Measurements from ENCODE around the gene NOL4L.
"Not testable (repeated sequence)": the region's sequence is repeated elsewhere in the genome, so short reads cannot be mapped to it uniquely, and the experiment has no call there.

The NOL4L gene

DNA sequence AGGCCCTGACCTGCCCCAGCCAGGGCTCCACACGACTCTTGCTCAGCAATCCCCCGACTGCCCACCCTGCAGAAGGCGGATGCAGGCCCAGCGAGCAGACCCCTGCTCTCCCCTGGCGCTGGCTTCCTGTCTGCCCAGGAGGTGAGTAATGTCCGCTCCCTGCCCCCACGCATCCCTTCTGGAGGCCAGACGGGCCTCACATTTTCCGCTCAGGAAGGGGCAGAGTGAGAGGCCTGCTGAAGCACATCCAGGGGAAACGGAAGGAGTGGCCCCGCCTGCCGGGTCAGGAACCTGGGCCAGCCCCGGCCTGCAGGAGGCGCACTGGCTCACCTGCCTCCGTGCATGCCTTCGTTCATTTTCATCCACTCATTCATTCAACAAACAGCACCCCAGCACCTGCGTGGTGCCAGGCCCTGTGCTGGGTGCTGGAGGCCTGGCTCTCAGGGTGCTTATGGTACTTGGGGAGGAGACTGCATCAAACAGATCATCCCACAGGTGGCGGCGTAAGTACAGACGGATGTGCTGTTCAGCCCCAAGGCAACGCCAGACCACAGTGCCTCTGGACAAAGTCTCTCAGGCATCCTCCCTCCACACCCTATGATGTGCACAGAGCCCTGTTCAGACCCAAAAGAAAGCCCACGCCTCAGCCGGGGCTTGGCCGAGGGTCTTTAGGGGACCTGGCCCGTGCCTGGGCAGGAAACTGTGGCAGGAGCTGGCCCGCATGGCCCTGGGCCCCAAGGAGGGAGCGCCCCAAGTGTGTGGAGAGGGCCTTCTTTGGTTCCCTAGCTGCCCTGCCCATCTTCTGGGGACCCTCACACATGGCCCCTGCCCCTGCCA, 114.9 kb downstream of the NOL4L start:
- no peak for DNase-seq (ENCODE audit: low spot score)

DNA sequence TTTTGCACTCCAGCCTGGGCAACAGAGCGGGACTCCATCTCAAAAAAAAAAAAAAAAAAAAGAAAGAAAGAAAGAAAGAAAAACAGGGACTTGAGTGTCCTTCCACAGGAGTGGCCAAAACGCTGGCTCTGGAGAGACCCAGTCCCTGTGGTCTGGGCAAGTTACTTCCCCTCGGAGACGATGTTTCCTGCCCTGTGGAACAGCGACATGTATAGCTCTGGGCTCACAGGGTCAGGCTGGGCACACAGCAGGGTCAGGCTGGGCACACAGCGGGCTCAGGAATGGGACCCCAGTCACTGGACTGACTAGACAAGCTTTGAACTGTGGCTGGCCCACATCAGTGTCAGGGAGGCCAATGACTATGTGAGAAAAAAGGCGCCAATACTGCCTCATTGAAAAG, 116.3 kb downstream of the NOL4L start:
- DNase-seq (ENCODE audit: low spot score): no peak

DNA sequence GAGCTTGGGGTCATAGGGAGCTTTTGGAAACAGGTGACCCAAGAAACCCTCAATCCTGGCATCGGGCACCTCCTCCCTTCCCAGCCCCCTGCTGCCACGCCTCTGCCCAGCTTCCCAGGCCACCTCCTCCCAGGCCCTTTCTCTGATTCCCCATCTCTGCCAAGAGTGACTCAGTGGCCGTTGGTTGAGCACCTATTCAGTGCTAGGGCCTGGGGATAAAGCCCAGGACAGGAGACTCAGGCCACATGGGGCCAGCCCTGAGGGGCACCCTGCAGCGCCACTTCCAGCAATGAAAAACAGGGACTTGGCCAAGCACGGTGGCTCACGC, 116.9 kb downstream of the NOL4L start:
- no peak for DNase-seq (ENCODE audit: low spot score)

DNA sequence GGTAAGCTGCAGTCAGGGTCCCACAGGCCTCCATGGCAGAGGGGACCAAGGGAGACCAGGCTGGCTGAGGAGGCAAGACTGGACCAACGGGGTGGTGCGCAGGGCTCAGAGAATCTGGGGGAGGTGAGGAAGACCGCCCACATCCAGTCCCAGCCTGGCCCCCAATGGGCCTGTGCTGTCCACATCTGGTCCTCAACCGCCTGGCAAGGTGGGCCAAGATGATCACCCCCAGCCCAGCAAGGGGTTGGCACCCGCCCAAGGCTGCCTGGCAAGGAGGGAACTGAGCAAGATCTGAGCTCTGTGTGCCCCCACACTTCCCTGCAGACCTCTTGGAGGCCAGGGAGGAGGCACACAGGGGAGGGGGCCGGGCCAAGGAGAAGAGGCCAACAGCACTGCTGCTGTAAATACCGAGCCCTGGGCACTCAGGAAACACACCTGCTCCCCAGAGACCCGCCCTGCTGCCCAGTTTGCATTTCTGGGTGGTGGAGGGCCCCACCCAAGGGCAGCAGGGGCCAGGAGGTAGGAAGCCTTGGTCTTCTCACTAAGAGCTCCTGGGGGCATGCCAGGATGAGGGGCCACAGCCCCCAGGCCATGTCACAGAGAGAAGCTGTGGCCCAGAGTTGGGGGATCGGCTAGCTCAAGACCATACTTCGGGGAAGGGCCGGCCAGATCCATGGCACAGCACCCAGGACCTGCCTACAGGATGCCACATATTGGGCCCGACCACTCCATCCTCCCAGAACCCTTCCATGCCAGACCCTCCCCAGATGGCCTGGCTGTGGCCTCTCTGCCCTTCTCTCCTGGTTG, 117.4 kb downstream of the NOL4L start:
- no peak for DNase-seq (ENCODE audit: low spot score)

DNA sequence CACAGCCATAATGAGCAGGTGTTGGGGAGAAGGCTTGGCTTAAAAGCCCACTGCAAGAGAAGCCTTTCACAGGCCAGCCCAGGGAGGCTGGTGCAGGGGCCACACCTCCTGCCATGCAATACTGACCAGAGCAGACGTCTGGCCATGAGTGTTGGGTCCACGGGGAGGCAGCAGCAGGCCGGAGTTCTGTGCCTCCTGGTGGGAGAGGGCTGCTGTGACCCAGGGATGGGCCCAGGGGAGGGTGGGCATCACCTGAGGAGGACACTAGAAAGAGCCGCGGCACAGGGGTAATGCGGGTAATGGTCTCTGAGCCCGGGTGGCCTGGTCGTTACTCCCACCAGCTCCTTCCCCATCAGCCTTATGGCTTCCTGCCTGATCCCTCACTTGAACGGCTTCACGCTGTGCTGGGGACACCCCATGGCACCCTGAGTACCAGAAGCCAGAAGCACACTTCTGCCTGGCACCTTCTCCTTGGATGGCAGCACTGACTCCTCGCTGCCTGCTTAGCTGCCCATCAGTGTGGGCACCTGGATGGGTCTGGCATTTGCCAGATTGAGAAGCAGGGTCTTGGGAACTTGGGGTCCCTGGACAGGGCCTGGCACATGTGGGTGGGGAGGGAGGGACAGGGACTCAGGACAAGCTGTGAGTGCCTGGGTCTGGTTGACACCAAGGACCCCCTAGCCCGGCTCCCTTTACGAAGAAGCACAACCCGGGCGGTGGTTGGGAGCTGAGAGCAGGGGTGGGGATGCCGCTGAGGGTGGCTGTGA, 118.2 kb downstream of the NOL4L start:
- no peak for DNase-seq (ENCODE audit: low spot score)

DNA sequence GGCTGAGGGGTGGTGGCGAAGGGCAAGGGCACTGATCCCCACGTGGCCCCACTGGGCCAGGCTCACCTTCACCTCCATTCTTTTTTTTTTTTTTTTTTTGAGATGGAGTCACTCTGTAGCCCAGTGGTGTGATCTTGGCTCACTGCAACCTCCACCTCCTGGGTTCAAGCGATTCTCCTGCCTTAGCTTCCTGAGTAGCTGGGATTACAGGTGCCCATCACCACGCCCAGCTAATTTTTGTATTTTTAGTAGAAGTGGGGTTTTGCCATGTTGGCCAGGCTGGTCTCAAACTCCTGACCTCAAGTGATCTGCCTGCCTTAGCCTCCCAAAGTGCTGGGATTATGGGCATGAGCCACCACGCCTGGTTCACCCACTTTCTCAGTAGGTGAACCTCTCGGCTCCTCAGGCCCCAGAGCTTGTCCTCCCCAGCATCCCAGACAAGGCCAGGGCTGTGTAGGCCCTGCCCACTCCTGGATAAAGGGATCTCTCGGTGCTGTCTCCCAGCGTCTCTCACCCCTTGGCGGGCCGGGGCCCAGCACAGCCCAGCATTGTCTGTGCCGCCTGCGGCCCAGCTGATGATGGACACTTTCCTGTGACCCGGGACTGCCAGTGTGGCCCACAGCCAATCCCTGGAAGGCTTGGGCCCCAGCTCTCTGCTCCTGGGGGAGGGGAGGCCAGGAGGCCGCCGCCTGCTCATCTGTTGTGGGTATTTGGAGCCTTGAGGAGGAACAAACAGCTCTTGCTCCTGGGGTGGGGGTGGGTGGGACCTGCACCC, 119.0 kb downstream of the NOL4L start:
- DNase-seq (ENCODE audit: low spot score): not testable (repeated sequence)

DNA sequence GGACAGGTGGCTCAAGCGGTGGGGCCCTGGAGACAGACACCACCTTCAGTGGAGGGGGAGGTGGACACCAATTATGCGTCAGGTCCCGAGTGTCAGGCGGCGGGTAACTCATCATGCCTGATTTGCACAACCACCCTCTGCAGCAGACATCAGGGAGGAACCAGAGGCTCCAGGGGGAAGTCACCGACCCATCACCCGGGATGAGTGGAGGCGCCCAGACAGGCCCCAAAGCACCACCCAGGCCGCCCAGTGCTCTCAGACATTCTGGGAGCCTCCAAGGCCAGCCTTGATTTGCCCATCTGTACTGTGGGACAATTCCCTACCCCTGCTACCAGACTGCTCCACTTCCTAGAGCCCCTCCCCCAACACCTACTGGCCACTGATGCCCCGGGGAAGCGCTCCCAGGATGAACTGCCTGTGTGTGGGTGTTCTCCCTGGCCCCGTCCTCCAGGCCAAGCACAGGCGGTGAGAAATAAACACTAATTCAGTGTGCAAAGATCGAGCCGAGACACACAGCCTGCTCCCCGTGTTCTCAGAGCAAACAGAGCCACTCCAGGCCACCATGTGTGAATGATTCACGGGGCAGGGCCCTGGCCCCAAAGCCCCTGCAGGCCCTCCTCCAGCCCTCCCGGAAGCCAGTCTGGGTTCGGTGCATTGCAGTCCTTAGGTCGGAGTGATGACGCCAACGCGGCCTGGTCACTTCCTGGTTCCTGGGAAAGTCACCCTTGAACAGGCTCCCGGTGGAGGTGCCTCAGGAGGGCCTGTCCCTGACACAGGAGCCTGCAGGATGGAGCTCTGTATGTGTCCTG, 119.8 kb downstream of the NOL4L start:
- no peak for DNase-seq (ENCODE audit: low spot score)

DNA sequence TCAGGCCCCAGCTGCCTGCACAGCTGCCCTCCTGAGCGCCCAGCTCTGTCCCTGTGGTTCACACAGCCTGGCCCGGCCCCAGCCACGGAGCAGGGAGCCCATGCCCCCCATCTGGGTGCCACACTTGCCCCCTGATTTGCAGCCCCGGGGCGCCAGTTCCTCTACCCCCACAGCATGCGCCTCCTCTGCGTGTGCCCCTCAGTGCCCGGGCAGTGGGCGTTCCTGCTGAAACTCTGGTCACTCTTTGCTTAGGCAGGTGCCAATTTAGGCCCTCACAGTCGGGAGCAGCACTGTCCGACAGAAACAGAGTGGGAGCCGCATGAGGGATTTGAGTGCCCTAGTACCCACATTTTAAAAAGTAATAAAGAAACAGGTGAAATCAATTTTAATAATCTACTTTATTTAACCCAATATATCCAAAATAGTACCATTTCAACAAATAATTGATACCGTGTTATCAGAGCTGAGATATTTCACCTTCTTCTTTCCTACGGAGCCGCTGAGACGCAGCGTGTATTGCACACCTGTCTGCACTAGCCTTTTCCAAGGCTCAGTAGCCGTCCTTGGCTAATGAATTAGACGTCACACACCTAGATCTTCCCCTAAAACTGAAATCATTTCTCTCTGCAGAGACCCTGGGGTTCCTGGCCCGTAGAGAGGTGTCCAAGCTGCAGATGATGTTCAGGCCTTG, 120.6 kb downstream of the NOL4L start:
- no peak for DNase-seq (ENCODE audit: low spot score)

DNA sequence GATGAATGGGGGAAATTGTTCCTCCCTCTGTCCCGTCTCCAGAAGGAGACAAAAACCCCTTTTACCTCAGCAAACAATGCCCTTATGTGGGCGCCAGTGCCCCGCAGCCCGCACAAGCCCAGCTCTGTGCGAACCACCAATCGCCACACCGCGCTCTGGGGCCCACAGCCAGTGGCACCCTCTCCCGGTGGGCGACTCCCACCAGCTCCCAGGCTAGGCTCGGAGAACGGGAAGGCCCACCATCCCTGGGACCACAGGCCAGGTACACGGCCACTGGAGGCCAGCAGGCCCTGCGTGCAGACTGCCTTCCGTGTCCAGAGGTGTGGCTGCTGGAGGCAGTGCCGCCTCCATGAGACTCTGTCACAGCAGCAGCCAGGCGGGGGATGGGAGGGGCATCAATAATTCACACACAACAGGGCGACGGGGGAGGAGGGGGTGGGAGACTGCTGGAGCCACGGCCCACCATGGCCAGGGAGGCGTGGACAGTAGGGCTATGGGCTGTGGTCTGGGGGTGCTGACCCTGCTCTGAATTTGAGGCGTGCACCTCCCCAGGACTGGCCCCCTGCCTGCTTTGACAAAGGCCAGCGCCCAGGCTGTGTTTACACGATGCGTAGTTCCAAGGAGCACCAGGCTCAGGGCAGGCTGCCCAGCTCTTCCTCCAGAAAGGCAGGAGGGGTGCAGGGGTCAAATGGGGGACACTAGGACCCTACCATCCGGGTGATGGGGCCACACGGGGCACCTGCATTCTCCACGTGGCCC, 121.3 kb downstream of the NOL4L start:
- no peak for DNase-seq (ENCODE audit: low spot score)

DNA sequence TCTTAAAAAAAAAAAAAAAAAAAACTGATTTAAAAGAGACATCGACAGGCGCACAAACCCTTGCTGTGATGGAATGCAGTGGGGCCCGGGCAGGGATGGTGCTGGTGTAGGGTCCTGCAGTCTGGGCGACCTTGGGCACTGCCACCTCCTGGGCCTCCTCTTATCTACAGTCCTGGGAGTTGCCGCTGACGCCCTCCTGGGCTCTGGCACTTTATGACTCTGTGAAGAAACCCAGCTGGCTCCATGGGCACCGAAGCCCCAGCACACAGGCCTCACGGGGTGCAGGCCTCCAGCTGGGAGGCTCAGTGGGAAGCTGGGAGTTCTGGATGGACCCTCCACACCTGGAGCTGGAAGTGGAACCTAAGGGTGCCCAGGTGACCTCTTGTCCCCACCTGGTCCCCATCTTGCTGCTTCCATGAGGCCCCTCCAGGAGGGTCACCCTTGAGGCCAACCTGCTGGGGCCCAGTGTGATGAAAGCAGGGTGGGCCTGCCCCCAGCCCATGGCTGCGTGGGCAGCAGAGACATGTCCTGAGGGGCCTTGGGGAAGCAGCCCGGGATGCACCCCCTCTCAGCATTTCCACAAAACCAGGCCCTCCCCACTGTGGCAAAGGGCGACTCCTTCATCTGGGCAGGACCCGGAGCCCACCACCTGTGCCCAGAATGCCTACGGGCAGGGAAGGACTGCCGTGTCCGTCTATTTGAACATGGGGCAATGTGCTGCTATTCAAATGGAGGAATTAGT, 122.1 kb downstream of the NOL4L start:
- no peak for DNase-seq (ENCODE audit: low spot score)

DNA sequence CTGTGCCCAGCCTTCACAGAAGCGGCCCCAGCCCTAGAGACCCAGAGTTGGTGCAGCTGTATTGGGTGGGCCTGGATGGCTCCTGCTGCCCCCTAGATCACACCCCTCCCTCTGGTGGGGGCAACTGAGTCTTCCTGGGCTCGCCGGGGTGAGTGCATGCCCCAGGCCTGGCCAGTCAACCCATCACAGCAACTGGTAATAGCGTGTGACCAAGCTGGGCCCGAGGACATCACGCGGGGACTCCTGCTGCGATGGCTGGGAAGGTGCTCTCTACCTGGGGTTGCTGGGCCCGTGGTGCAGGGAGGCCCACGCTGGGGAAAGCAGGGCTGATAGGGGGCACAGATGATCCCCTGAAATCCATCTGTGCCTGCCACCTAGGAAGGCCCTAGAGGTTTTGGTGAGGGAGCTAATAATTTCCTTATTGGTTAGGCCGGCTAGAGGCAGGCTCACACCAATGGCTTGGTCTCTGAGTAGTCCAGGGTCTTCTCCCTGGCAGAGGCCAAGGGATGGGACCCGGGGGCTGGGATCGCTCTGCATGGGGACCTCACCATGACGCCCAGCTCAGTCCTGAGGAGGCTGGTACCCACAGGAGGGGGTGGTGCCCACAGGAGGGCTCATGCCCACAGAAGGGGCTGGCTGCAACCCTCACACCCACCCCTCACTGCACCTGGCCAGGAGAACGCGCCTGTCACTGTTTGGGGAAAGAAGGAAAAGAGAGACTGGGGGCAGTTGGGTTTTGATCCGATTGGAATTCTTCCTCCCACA, 123.1 kb downstream of the NOL4L start:
- DNase-seq (ENCODE audit: low spot score): no peak

DNA sequence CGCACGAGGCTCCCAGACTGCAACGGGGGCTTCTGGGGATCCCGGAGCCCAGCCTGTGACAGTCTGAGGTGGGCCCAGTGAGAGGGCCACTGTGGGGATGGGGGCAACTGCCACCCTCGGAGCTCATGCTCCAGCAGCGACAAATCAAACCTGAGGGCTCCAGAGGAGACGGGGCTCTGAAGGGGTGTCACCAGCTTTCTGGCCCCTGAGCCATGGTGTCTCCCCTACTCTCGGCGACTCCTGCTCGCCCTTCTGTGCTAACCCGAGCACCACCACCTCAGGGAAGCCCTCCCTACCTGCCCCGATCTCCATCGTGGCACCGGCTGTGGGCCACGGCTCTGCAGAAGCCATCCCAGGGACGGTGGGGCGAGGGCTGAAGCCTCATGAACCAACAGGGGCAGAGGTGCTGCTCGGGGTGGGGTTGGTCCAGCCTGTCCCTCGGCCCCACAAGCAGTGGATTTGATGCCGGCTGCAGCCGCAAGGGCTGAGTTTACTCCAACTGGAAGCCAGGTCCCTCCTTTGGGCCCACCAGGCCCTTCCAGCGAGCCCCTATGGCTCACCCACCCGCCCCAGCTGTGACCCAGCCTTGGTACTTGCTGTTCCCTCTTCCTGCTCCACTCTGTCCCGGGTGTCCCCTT, 124.3 kb downstream of the NOL4L start:
- no peak for DNase-seq (ENCODE audit: low spot score)

DNA sequence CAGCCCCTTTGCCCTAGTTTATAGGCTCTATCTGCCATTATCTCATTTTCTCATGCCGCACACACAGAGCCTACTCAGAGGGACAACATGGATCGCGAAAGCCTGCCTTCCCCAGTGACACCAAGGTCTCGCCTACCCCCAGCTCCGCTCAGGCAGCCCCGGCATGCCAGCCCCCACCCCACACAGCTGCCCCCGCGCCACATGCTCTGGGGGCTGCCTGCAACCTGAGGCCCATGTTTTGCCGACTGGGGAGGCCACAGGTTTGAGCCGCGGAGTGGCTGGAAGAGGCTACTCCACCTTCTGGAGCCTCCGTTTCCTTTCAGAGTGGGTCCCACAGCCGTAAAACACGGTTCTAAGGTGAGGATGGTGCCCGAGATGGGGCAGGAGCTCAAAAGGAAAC, 124.9 kb downstream of the NOL4L start:
- DNase-seq (ENCODE audit: low spot score): no peak

DNA sequence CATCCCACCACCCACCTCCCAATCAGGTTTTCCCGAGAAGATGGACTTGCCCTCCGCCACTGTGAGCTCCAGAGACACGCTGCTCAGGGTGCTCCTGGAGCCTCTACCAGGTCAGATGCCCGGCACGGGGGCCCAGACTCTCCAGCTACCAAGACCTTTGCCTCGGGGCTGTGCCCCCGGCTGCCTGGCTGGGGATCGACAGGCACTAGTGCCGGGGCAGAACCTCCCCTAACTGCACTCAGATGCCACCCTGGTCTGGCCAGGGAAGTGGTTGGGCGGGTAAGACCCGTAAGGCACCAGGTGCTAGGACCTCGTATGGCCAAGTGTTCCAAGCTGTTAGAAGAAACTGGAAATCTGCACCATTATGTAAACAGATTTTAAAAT, 126.3 kb downstream of the NOL4L start:
- no peak for DNase-seq (ENCODE audit: low spot score)

DNA sequence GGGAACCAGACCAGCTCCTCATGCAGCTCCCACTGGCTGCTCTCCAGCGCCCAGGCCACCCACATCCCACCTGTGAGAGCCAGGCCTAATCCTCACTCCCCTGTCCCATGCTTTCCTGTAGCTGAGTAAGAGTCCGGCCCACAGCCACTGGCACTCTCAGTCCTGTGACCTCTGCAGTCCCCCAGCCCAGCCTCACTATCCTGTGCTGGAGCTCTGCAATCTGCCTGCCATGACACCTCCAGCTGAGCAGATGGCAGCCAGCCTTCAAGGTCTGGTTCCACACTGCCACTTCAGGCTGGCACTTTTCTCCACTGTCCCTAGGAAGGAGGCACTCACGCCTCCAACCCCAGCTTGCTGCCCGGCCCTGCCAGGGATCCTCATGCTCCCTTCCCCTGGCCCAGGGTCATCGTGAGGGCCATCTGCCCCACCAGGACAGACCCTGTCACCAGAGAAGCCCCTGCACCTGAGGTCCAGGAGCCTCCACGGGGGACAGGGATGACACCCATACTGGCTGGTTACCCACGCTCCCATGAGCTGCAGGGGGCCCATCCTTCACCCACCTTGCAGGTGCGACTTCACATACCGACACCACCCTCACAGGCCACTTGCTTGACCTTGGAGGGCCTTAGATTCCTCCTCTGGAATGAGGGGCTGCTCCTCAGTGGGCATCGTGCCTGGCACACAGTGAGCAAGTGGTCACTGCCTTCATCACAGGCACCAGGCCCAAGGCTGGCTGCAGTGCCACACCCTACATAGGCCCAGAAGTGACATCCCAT, 126.9 kb downstream of the NOL4L start:
- no peak for DNase-seq (ENCODE audit: low spot score)

DNA sequence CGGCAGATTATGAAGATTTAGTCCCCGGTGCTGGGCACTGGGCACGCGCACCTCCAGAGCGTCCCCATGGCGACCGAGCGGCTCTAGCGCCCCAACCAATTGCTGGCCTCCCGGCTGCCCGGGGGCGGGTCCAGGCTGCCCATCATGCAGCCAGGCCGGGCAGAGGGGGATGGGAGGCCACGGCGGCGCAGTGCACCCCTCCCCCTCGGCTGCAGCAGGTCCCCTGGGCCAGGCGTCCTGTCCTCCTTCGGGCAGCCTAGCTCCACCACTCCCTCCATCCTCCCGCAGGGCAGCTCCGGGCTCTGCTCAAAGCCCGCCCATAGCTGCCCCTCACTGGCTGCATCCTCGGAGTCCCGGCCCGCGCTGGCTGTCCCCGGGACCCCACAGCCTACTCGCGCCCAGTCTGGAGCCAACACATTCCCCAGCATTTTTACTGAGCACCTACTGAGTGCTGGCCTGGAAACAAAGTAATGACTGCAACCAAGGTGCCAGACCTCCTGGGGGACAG, 127.6 kb downstream of the NOL4L start:
- no peak for DNase-seq (ENCODE audit: low spot score)
